MM.1S (cell line): ENCODE results near the gene TBX19.

Experiments
- DNase-seq: peaks from one replicate; pipeline ENCODE4 v3.0.0-alpha.2; 2015
- H2AFZ ChIP-seq: fragments of 300-600 bp; sonication (generic); 2 replicates; pipeline ENCODE4 v1.6.0; 2016; ENCODE audit warnings: antibody characterized with exemption, low read length
- H3F3A ChIP-seq: fragments of 300-600 bp; sonication (generic); 2 replicates; pipeline ENCODE4 v1.6.1; 2016; ENCODE audit warnings: mild to moderate bottlenecking, antibody characterized with exemption, low read length, moderate library complexity, mixed read lengths; ENCODE audit not compliant: insufficient read depth
- H3K27ac ChIP-seq: fragments of 300-600 bp; sonication (generic); 2 replicates; pipeline ENCODE4 v1.5.1; 2016; ENCODE audit warnings: mild to moderate bottlenecking, low read length
- H3K27me3 ChIP-seq: fragments of 300-600 bp; sonication (generic); replicated peaks from 2 replicates; pipeline ENCODE4 v1.6.0; 2016; ENCODE audit warnings: low read length; ENCODE audit not compliant: insufficient read depth
- H3K36me3 ChIP-seq: fragments of 300-600 bp; sonication (generic); replicated peaks from 2 replicates; pipeline ENCODE4 v1.6.1; 2016; ENCODE audit warnings: mild to moderate bottlenecking, low read length, mixed read lengths; ENCODE audit not compliant: insufficient read depth
- H3K4me1 ChIP-seq: fragments of 300-600 bp; sonication (generic); 2 replicates; pipeline ENCODE4 v1.6.1; 2016; ENCODE audit warnings: low read length, mixed read lengths
- H3K4me2 ChIP-seq: fragments of 300-600 bp; sonication (generic); 2 replicates; pipeline ENCODE4 v1.6.0; 2016; ENCODE audit warnings: low read depth, low read length
- H3K4me3 ChIP-seq: fragments of 300-600 bp; sonication (generic); 2 replicates; pipeline ENCODE4 v1.5.1; 2016; ENCODE audit warnings: low read length, mixed read lengths
- H3K79me2 ChIP-seq: fragments of 300-600 bp; sonication (generic); 2 replicates; pipeline ENCODE4 v1.6.1; 2016; ENCODE audit warnings: mixed run types, low read length, mixed read lengths
- H3K9ac ChIP-seq: fragments of 300-600 bp; sonication (generic); 2 replicates; pipeline ENCODE4 v1.6.1; 2016; ENCODE audit warnings: low read length, mixed read lengths
- H3K9me2 ChIP-seq: fragments of 300-600 bp; sonication (generic); replicated peaks from 2 replicates; pipeline ENCODE4 v1.6.1; 2016; ENCODE audit warnings: mild to moderate bottlenecking, low read length, mixed read lengths; ENCODE audit not compliant: insufficient read depth
- H3K9me3 ChIP-seq: fragments of 300-600 bp; sonication (generic); replicated peaks from 2 replicates; pipeline ENCODE4 v1.6.1; 2016; ENCODE audit warnings: mild to moderate bottlenecking, low read length, mixed read lengths; ENCODE audit not compliant: insufficient read depth
- H4K20me1 ChIP-seq: fragments of 300-600 bp; sonication (generic); 2 replicates; pipeline ENCODE4 v1.6.1; 2016; ENCODE audit warnings: mild to moderate bottlenecking, low read length, moderate library complexity, mixed read lengths; ENCODE audit not compliant: insufficient read depth
- EZH2 ChIP-seq: fragments of 300-600 bp; sonication (generic); optimal IDR thresholded peaks from 2 replicates; pipeline ENCODE3; 2017; ENCODE audit warnings: low read depth, mild to moderate bottlenecking, antibody characterized with exemption, low read length, mixed read lengths
- EZH2phosphoT487 ChIP-seq: fragments of 300-600 bp; sonication (generic); IDR thresholded peaks from 2 replicates; pipeline ENCODE4 v1.6.1; 2018; ENCODE audit warnings: antibody characterized with exemption, low read length
- TF ChIP-seq, protein P1 (sequence below): fragments of 300-600 bp; sonication (generic); IDR thresholded peaks from 2 replicates; pipeline ENCODE4 v1.5.1; 2016; ENCODE audit warnings: antibody characterized with exemption, low read length, mixed read lengths

TBX19 gene

DNA sequence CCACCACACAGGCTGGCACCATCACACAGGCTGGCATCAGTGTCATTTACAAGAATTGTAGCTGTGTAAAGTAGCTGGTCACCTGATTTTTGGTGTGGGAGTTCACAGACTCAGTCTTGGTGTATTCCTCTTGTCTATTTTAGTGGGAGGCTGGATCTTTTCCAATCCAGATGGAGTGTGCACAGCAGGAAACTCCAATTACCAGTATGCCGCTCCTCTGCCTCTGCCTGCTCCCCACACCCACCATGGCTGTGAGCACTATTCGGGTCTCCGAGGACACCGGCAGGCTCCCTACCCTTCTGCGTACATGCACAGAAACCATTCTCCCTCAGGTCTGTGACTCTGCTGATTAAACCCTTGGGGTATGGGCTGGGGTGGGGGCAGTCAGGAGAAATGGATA is 24.2 kb downstream of the TBX19 start:
- Histone ChIP-seq H3K9me3 (no peaks in the 10 kb centered on the region), H3K27ac (no peak overlapping the region), H3K9me2 (no peaks in the 10 kb centered on the region), H4K20me1 (no peaks in the 10 kb centered on the region), H3K79me2 (no peaks in the 10 kb centered on the region), H2AFZ (no peak overlapping the region), H3F3A (no peaks in the 10 kb centered on the region), H3K27me3 (no peaks in the 10 kb centered on the region), H3K4me3 (no peak overlapping the region), H3K4me2 (no peak overlapping the region), H3K36me3 (no peaks in the 10 kb centered on the region), H3K4me1 (0 out of 2 replicates have a peak, but pooled peaks cover 3% of the 10 kb centered on the region), H3K9ac (no peak overlapping the region)
- TF ChIP-seq EZH2phosphoT487 (no peak), EZH2 (no peak)
- TF ChIP-seq, protein P1, sequence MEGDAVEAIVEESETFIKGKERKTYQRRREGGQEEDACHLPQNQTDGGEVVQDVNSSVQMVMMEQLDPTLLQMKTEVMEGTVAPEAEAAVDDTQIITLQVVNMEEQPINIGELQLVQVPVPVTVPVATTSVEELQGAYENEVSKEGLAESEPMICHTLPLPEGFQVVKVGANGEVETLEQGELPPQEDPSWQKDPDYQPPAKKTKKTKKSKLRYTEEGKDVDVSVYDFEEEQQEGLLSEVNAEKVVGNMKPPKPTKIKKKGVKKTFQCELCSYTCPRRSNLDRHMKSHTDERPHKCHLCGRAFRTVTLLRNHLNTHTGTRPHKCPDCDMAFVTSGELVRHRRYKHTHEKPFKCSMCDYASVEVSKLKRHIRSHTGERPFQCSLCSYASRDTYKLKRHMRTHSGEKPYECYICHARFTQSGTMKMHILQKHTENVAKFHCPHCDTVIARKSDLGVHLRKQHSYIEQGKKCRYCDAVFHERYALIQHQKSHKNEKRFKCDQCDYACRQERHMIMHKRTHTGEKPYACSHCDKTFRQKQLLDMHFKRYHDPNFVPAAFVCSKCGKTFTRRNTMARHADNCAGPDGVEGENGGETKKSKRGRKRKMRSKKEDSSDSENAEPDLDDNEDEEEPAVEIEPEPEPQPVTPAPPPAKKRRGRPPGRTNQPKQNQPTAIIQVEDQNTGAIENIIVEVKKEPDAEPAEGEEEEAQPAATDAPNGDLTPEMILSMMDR, result no peak
- no peak for DNase-seq

DNA sequence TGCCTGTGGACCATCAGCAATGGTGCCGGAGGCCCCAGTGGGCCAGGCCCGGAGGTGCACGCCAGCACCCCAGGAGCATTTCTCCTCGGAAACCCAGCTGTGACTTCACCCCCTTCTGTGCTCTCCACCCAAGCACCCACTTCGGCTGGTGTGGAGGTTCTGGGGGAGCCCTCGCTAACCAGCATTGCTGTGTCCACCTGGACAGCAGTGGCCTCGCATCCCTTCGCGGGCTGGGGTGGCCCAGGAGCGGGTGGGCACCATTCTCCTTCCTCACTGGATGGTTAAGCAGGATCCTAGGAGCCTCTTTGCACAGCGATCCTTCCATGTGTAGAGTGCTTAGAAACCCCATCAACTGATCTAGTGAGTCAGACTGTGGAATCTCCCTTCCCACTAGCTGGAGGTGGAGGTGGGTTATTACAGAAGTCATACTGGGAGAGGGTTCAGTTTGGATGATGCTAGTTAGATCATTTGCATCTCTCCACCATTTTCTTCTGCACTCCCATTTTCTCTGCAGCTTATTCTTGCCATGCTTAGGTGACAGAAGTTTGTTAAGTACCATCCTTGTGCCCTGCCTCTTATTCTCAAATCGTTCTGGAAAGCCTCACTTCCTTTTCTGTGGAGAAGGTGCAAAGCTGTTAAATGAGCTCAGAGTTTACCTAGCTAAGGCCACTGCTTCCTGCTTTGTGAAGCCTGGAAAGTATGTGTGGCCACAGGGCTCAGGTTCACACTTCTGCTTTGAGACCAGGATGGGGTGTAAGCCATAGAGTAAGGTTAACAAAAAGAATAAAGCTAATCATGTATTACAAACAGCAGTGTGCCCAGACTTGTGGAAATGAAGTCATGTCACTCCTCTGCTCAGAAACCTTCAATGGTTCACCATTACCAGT is 32.3 kb downstream of the TBX19 start:
- TF ChIP-seq, protein P1, result no peak
- TF ChIP-seq EZH2phosphoT487, result no peak
- Histone ChIP-seq H3K4me2 (no peak overlapping the region), H3K27ac (peak overlapping the region; percentile 3; the same call in 1 of the 2 replicates), H3K9me3 (no peaks in the 10 kb centered on the region), H2AFZ (peak overlapping the region; percentile 27; the same call in 1 of the 2 replicates), H3K9me2 (no peaks in the 10 kb centered on the region), H3K9ac (no peak overlapping the region), H3K4me1 (peaks cover 42% of the 10 kb centered on the region), H3F3A (peaks cover 11% of the 10 kb centered on the region), H4K20me1 (no peaks in the 10 kb centered on the region), H3K36me3 (no peaks in the 10 kb centered on the region), H3K79me2 (no peaks in the 10 kb centered on the region), H3K27me3 (no peaks in the 10 kb centered on the region), H3K4me3 (no peak overlapping the region)
- peak; percentile 25 for DNase-seq

DNA sequence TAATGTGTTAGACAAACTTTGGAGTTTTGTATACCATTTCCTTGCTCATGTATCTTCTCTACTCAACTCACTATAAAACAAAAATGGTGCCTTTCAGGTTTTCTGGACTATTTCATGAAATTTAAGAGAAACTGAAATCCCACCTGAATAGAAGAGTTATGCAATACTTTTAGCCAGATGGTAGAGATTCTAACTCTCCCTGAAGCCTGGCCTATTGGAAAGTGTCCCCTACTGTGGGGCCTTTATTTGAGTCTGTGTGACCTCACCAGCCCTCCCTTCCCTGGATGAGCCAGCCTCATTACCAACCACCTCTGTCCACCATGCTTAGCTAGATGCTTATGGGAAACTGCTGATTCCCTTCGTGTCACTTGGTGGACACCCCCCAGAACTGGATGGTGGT is 35.5 kb downstream of the TBX19 start:
- no peak overlapping the region for H3K27ac ChIP-seq
- H3K4me3 ChIP-seq, result no peak overlapping the region
- H2AFZ ChIP-seq, result no peak overlapping the region
- H3K4me1 ChIP-seq, result peaks cover 70% of the 10 kb centered on the region
- TF ChIP-seq, protein P1, result no peak
- TF ChIP-seq EZH2phosphoT487 (no peak), EZH2 (no peak)
- no peaks in the 10 kb centered on the region for H3K27me3 ChIP-seq
- H4K20me1 ChIP-seq, result no peaks in the 10 kb centered on the region
- peaks cover 11% of the 10 kb centered on the region for H3F3A ChIP-seq
- H3K4me2 ChIP-seq, result no peak overlapping the region
- no peak overlapping the region for H3K9ac ChIP-seq
- H3K36me3 ChIP-seq, result no peaks in the 10 kb centered on the region
- H3K9me3 ChIP-seq, result no peaks in the 10 kb centered on the region
- H3K79me2 ChIP-seq, result no peaks in the 10 kb centered on the region
- no peak for DNase-seq
- H3K9me2 ChIP-seq, result no peaks in the 10 kb centered on the region
